K562 (cell line): Measurements from ENCODE around the gene HDAC3. TPM values are rescaled to one million over a fixed set of nuclear protein-coding genes. Genes with fewer than 3 reads are reported as not detected.

Source experiments
- ATAC-seq: fragments of 200-7000 bp; cut with Tn5 transposase; 3 replicates; pipeline ENCODE4 v1.9.1; 2020; ENCODE audit warnings: moderate library complexity
- BruUV-seq: library from RNA; stranded (reverse); fragments of 400-500 nt; replicated peaks from 2 replicates; lab custom pipeline; 2021; lab: Mats Ljungman, UMichigan
- CTCF ChIA-PET: fragments of 300-600 bp; formaldehyde crosslinking; extraction: SDS; loops from one replicate; lab custom pipeline; 2021; ENCODE audit warnings: low intra/inter-chr PET ratio; lab: Yijun Ruan, JAX
- POLR2A ChIA-PET: fragments of 300-600, 350-650 bp; sonication (Branson Sonifier 250); formaldehyde crosslinking; extraction: SDS; loops from one replicate; lab custom pipeline; 2021; ENCODE audit warnings: antibody characterized with exemption, inconsistent platforms; lab: Yijun Ruan, JAX
- DNase-seq, 4 experiments: peaks; one replicate each; pipeline versions ENCODE4 v3.0.0 to v3.0.0-alpha.2; 2011 to 2018; ENCODE audit warnings: low spot score in 3 of 4, mixed read lengths in 3 of 4; ENCODE audit errors: extremely low read depth in 1 of 4
- FAIRE-seq: peaks from 2 replicates; lab custom pipeline; 2011; peaks lifted over from hg19 to GRCh38; lab: Jason Lieb, UNC
- H2AFZ ChIP-seq: 2 replicates; pipeline ENCODE4 v1.6.0; 2011; ENCODE audit warnings: low read depth, low read length, control low read depth, inconsistent platforms
- H3K27ac ChIP-seq: fragments of 200-600 bp; 3 replicates; pipeline ENCODE4 v1.8.0; 2011; ENCODE audit warnings: low read depth, mild to moderate bottlenecking, control low read depth, inconsistent platforms, low read length, moderate library complexity, mixed read lengths; ENCODE audit errors: extremely low read depth
- H3K27me3 ChIP-seq, 2 experiments: fragments of 300-600 bp in 1 of 2; 2 replicates in 1 of 2; 3 replicates in 1 of 2; pipeline versions ENCODE4 v1.6.0 to v1.8.0; 2011; ENCODE audit warnings: inconsistent platforms in 2 of 2, low read length in 2 of 2, mild to moderate bottlenecking in 1 of 2, mixed read lengths in 1 of 2, moderate library complexity in 1 of 2; ENCODE audit not compliant: control insufficient read depth in 2 of 2, insufficient read depth in 2 of 2
- H3K36me3 ChIP-seq: fragments of 300-600 bp; 3 replicates; pipeline ENCODE4 v1.8.0; 2011; ENCODE audit warnings: mild to moderate bottlenecking, low read length, inconsistent platforms; ENCODE audit not compliant: control insufficient read depth, insufficient read depth
- H3K4me1 ChIP-seq, 2 experiments: fragments of 200-600 bp in 1 of 2; replicated peaks in 1 of 2; 2 replicates in 1 of 2; 3 replicates in 1 of 2; pipeline versions ENCODE4 v1.5.1 to v1.8.0; 2011; ENCODE audit warnings: inconsistent platforms in 2 of 2, low read length in 2 of 2, mild to moderate bottlenecking in 1 of 2, mixed read lengths in 1 of 2, moderate library complexity in 1 of 2; ENCODE audit not compliant: control insufficient read depth in 2 of 2, insufficient read depth in 2 of 2
- H3K4me2 ChIP-seq: 2 replicates; pipeline ENCODE4 v1.6.1; 2011; ENCODE audit warnings: low read length, control low read depth, inconsistent platforms, mixed read lengths; ENCODE audit not compliant: insufficient read depth
- H3K4me3 ChIP-seq: fragments of 200-600 bp; sonication (generic), shearing (Covaris generic); 2 replicates; pipeline ENCODE4 v1.5.1; 2016; ENCODE audit warnings: control low read depth, inconsistent platforms
- H3K79me2 ChIP-seq: fragments of 200-600 bp; 3 replicates; pipeline ENCODE4 v1.8.0; 2011; ENCODE audit warnings: low read length, inconsistent platforms; ENCODE audit not compliant: control insufficient read depth, insufficient read depth
- H3K9ac ChIP-seq, 2 experiments: 2 replicates each; pipeline versions ENCODE4 v1.6.0 to v1.6.1; 2011; ENCODE audit warnings: low read depth in 2 of 2, low read length in 2 of 2, control low read depth in 1 of 2, inconsistent platforms in 1 of 2, mild to moderate bottlenecking in 1 of 2, mixed read lengths in 1 of 2; ENCODE audit not compliant: insufficient read depth in 1 of 2
- H3K9me1 ChIP-seq: one replicate; pipeline ENCODE4 v1.6.0; 2011; ENCODE audit warnings: inconsistent platforms, mild to moderate bottlenecking, low read length, moderate library complexity; ENCODE audit not compliant: control insufficient read depth, insufficient read depth
- H3K9me3 ChIP-seq: replicated peaks from 2 replicates; pipeline ENCODE4 v1.5.1; 2011; ENCODE audit warnings: low read depth, low read length, inconsistent platforms; ENCODE audit not compliant: control insufficient read depth, insufficient read depth
- H4K20me1 ChIP-seq: replicated peaks from 2 replicates; pipeline ENCODE4 v1.6.1; 2011; ENCODE audit warnings: low read length, inconsistent platforms, mixed read lengths; ENCODE audit not compliant: control insufficient read depth, insufficient read depth
- CEBPZ ChIP-seq: fragments of 150-350 bp; IDR thresholded peaks from 2 replicates; pipeline ENCODE4 v1.6.1; 2014; ENCODE audit warnings: low read depth, mild to moderate bottlenecking, low read length, borderline replicate concordance
- CHCHD3 ChIP-seq: fragments of 250-450 bp; sonication (Bioruptor Pico); IDR thresholded peaks from 2 replicates; pipeline ENCODE4 v2.1.2; 2022; ENCODE audit warnings: mild to moderate bottlenecking
- CXXC5 ChIP-seq: fragments of 250-450 bp; sonication (Bioruptor Pico); IDR thresholded peaks from 2 replicates; pipeline ENCODE4 v1.8.0; 2022; ENCODE audit warnings: inconsistent platforms, mild to moderate bottlenecking, moderate library complexity
- DIDO1 ChIP-seq: fragments of 450-650 bp; IDR thresholded peaks from 2 replicates; pipeline ENCODE4 v1.6.1; 2016; ENCODE audit warnings: low read depth, missing biosample characterization, missing genetic modification characterization
- KLF6 ChIP-seq: fragments of 250-450 bp; sonication (Bioruptor Pico); IDR thresholded peaks from 2 replicates; pipeline ENCODE4 v1.4.0; 2020; ENCODE audit warnings: mild to moderate bottlenecking, moderate library complexity, borderline replicate concordance
- OTX1 ChIP-seq: fragments of 450-650 bp; formaldehyde crosslinking; IDR thresholded peaks from 2 replicates; pipeline ENCODE4 v1.4.0; 2022; ENCODE audit warnings: mild to moderate bottlenecking
- POLR2H ChIP-seq: IDR thresholded peaks from 2 replicates; pipeline ENCODE4 v1.6.1; 2016; ENCODE audit warnings: missing genetic modification characterization, low read depth, mild to moderate bottlenecking, control low read depth, missing compliant biosample characterization, moderate library complexity
- POU5F1 ChIP-seq: fragments of 150-350 bp; IDR thresholded peaks from 2 replicates; pipeline ENCODE4 v1.6.1; 2014; ENCODE audit warnings: borderline replicate concordance, low read length, low read depth, mild to moderate bottlenecking; ENCODE audit not compliant: partially characterized antibody
- PTTG1 ChIP-seq: fragments of 450-650 bp; IDR thresholded peaks from 2 replicates; pipeline ENCODE4 v1.6.1; 2016; ENCODE audit warnings: low read depth, mild to moderate bottlenecking, missing genetic modification characterization, missing compliant biosample characterization
- SNAPC5 ChIP-seq: fragments of 250-450 bp; sonication (Bioruptor Pico); IDR thresholded peaks from 2 replicates; pipeline ENCODE4 v1.8.0; 2021; ENCODE audit warnings: moderate library complexity, mild to moderate bottlenecking, inconsistent platforms
- ZNF785 ChIP-seq: fragments of 250-450 bp; sonication (Bioruptor Pico); IDR thresholded peaks from 2 replicates; pipeline ENCODE4 v1.4.0; 2020; ENCODE audit warnings: mild to moderate bottlenecking
- WGBS: fragments of 100-300 bp; shearing (Covaris generic); methylation state at CpG from one replicate; pipeline ENCODE4 v1.1.6; 2016; ENCODE audit warnings: low coverage, mixed read lengths; ENCODE audit not compliant: insufficient coverage; ENCODE audit errors: missing lambda C conversion rate; 5-methylcytosine and 5-hydroxymethylcytosine counted together
- in situ Hi-C: fragments of 300-500 bp; cut with MboI; formaldehyde crosslinking; loops from 4 replicates; pipeline ENCODE4 v1.15.0; 2018; ENCODE audit warnings: inconsistent platforms, mixed read lengths
- intact Hi-C: fragments of 100-400 bp; cut with micrococcal nuclease; formaldehyde crosslinking; loops from 2 replicates; pipeline ENCODE4 v1.14.2; 2022
- polyA plus RNA-seq, 8 experiments: library from polyadenylated mRNA; depleted of rRNA in 4 of 8; stranded (reverse) in 5 of 8; unstranded in 3 of 8; fragments of >200 nt; fragmentation: Nextera tagmentation in 2 of 8; fragmentation: Illumina TruSeq in 1 of 8; extraction: Ambion mirVana in 2 of 8; extraction: Trizol in 1 of 8; gene quantifications; 2 replicates each; pipeline versions ENCODE4 v1.2.1 to v1.2.3, GENCODE V29; 2011 to 2014; ENCODE audit warnings: inconsistent platforms in 1 of 8, missing spikeins in 1 of 8
- total RNA-seq, 7 experiments: library from RNA; depleted of rRNA in 6 of 7; stranded (reverse); fragments of >200 nt in 6 of 7; fragmentation: Illumina TruSeq in 2 of 7; extraction: Trizol in 2 of 7; gene quantifications; 2 replicates each; pipeline versions ENCODE4 v1.2.1 to v1.2.3, GENCODE V29; 2011 to 2021; ENCODE audit warnings: low replicate concordance in 1 of 7
- TF ChIP-seq, protein P1 (sequence below), 2 experiments: fragments of 450-650 bp; IDR thresholded peaks; 2 replicates each; pipeline ENCODE4 v1.6.1; 2018; ENCODE audit warnings: mild to moderate bottlenecking in 2 of 2, low read depth in 1 of 2; ENCODE audit not compliant: partially characterized antibody in 2 of 2

HDAC3 gene
- total and polyA plus RNA-seq, 9 of the 15 experiments (the other 6 are each of a cell fraction or from before 2014, with no cell fraction given), result 89.7 to 191 (median 119) TPM

DNA sequence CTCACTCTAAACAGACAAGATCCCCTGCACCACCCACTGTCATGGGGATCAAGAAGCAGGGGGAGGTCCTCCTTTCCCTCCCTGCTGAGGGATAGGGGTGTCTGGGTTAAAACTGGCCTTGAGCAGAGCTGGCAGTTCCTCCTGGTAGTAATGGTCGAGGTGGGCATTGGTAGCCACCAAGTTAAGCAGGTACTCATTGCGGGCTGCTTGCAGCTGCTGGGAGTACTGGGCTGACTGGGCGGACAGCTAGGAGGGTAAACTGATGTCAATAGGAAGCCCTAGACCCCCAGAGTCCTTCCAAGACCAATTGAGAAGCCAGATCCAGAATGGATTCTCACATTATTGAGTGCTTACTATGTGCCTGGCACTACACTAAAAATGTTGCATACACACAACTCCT, 11.2 kb upstream of the HDAC3 start:
- DNase-seq (no peak), FAIRE-seq (no peak), ATAC-seq (no peak)
- POLR2A ChIA-PET, result interaction anchor here (1.7 kb wide), 1 partner anchor 11 kb away, joined by 12 read pairs; the partner anchor contains the start of genes HDAC3 and RELL2
- Histone ChIP-seq H3K27ac (no peak overlapping the region), H3K79me2 (peaks cover 3% of the 10 kb centered on the region; the same call in 1 of the 3 replicates), H3K9ac (peak overlapping the region in 1 of 2 experiments; percentile 26; a peak in 1 of 4 replicates), H3K9me1 (peaks cover 4% of the 10 kb centered on the region), H3K4me1 (peaks cover 9 to 30% of the 10 kb centered on the region in 2 experiments), H3K4me2 (no peak overlapping the region), H4K20me1 (no peaks in the 10 kb centered on the region), H3K27me3 (no peaks in the 10 kb centered on the region), H3K9me3 (no peaks in the 10 kb centered on the region), H2AFZ (no peak overlapping the region), H3K4me3 (no peak overlapping the region), H3K36me3 (peaks cover 30% of the 10 kb centered on the region; the same call in 2 of the 3 replicates)
- 50% methylated on average over 3 of the region's 3 CpGs for WGBS
- no TSS peak for BruUV-seq
- TF ChIP-seq CHCHD3 (CRISPR knock-in tag), result no peak
- TF ChIP-seq OTX1 (CRISPR knock-in tag), result no peak
- no peak for TF ChIP-seq SNAPC5 (CRISPR knock-in tag)
- no peak for TF ChIP-seq KLF6 (CRISPR knock-in tag)
- no peak for TF ChIP-seq POLR2H (tag)
- no peak for TF ChIP-seq CXXC5
- TF ChIP-seq DIDO1 (tag), result no peak
- no peak for TF ChIP-seq CEBPZ
- TF ChIP-seq, protein P1, sequence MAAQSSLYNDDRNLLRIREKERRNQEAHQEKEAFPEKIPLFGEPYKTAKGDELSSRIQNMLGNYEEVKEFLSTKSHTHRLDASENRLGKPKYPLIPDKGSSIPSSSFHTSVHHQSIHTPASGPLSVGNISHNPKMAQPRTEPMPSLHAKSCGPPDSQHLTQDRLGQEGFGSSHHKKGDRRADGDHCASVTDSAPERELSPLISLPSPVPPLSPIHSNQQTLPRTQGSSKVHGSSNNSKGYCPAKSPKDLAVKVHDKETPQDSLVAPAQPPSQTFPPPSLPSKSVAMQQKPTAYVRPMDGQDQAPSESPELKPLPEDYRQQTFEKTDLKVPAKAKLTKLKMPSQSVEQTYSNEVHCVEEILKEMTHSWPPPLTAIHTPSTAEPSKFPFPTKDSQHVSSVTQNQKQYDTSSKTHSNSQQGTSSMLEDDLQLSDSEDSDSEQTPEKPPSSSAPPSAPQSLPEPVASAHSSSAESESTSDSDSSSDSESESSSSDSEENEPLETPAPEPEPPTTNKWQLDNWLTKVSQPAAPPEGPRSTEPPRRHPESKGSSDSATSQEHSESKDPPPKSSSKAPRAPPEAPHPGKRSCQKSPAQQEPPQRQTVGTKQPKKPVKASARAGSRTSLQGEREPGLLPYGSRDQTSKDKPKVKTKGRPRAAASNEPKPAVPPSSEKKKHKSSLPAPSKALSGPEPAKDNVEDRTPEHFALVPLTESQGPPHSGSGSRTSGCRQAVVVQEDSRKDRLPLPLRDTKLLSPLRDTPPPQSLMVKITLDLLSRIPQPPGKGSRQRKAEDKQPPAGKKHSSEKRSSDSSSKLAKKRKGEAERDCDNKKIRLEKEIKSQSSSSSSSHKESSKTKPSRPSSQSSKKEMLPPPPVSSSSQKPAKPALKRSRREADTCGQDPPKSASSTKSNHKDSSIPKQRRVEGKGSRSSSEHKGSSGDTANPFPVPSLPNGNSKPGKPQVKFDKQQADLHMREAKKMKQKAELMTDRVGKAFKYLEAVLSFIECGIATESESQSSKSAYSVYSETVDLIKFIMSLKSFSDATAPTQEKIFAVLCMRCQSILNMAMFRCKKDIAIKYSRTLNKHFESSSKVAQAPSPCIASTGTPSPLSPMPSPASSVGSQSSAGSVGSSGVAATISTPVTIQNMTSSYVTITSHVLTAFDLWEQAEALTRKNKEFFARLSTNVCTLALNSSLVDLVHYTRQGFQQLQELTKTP (IDR thresholded peaks at IDR 0.05; ENCODE audit: low read depth in 1 of 2, partially characterized antibody in 2 of 2), result no peak
- no peak for TF ChIP-seq PTTG1
- TF ChIP-seq ZNF785 (CRISPR knock-in tag), result no peak
- TF ChIP-seq POU5F1, result no peak
- intact Hi-C loops (no loop called here), in situ Hi-C loops (no loop called here)
- CTCF ChIA-PET, result no interaction called here
